Activated T-cell treated with anti-CD3 and anti-CD28 coated beads for 4 hours (primary cell): ENCODE measurements around the gene TBCE.
A peak's percentile ranks its signal among the peaks of the same experiment; 100 is the strongest.

Experiments used
- DNase-seq: peaks from one replicate; pipeline ENCODE4 v3.0.0-alpha.2; 2020

Gene TBCE

DNA sequence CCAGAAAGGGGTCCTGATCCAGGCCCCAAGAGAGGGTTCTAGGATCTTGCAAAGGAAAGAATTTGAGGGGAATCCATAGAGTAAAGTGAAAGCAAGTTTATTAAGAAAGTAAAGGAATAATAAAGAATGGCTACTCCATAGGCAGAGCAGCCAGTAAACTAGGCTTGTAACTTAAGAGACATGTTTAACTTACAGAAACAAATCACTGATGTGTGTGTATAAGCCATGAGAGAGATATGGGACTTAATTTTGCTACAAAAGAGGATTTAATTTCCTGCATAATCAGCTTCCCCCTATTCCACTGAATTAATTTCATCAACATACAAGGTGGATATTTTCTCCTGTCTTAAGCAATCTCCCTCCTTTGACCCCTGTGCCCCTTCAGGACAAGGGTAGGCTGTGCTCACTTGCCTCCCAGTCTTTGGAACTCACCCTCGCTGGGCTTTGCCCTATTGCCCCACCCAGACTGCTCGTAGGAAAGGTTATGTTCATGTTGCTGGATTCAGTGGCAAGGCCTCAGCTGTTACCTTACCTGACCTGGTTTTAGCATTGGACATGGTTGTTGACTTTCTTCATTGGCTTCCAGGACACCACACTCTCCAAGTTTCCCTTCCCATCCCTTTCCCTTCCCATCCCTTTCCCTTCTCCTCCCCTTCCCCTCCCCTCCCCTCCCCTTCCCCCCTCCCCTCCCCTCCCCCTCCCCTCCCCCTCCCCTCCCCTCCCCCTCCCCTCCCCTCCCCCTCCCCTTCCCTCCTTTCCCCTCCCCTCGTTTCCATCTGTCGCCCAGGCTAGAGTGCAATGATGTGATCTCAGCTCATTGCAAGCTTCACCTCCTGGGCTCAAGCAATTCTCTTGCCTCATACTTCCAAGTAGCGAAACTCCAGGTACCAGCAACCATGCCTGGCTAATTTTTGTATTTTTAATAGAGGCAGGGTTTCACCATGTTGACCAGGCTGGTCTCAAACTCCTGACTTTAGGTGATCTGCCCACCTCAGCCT, 44.6 kb downstream of the TBCE start:
- no peak for DNase-seq

DNA sequence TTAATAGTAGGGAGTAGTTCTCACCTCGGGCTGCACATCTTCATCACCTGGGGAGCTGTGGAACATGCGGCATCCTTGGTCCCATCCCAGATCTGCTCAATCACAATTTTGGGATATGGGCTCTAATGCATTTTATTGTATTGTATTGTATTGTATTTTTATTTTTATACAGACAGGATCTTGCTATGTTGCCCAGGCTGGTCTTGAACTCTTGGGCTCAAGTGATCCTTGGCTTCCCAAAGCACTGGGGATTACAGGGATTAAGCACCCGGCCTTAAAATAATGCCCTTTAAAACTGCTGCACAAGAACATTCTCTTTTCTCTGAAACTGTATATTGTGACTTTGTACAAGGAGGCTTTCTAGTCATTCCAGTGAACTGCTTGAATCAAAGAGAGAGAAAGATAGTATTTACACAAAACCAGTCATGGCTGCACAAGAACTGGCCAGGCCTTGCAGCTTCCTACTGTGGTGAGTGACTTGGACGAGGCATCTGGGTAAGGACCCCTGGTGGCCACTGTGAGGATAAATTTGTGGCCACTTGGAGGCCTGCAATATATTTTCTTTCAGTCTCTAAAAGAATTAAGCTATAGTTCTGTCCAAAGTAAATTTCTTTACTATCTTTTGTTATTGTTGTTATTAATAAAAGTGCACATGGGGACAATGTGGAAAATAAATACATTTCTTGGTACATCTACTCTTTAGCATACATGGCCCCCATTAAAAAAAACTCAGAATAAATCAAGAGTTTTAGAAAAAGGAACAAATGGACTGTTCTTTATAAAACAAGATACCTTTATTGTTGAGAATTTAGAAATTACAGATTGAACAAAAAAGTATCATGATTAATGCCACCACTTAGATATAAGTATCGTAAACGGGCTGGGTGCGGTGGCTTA, 48.0 kb downstream of the TBCE start:
- peak; percentile 45 for DNase-seq

DNA sequence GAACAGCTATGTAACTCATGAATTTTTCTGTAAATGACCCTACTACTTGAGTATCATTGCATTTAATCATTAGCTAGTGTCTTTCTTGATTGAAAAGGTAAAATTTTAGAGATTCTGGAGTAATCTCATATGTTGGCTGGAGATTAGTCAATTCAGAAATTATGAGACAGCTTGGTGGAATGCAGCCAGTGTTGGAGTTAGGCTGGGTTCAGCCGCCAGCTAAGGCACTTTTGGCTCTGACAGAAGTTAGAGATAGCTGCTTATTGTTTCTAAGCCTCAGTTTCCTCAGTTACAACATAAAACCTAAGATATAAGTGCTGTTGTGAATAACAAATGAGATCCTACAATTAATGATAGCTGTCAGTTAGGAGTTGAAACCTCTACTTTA, 49.4 kb downstream of the TBCE start:
- DNase-seq: no peak

DNA sequence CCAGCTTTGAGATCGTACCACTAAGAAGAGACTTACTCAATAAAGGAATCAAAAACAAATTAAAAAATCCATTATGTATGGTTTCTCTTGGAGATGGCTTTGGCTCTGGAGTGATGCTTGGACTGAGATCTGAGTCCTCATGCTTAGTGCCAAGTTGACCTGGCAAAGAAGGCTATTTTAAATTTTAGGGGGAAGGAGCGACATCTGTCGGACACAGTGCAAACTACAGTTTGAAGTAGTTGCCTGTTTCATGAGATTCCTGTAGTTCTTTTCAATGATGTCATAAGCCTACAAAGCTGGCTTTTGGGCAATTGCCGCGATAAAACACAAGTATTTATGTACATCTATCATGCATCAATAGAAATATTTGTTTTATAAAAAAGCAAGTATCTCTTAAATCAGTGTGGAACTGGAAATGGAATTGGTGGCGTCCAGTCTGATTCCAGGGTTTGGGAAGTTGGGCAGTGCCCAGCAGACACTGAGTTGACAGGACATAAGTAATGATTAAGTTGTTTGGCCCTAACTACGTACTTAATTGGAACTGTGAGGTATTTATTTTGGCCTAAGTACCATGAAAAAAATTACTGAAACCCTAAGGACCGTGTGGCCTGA, 50.0 kb downstream of the TBCE start:
- DNase-seq: peak; percentile 61

DNA sequence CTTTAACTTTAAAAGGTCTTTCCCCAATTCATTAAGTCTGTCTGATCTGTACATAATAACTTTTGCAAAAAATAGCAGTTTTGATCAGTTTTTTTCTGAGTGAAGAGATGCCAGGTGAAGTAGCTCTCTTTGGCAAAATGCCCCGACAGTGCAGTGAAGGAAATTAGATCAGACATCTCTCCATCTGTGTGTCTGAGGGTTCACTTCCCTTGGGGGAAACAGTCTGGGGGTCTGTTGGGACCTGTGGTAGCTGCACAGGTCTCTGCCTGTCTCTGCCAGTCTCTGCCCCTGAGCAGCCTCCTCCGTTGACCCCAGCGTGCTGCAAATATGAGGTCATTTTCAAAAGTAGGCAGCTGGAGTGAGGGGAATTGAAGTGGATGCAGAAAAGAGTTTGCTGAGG, 54.5 kb downstream of the TBCE start:
- no peak for DNase-seq

DNA sequence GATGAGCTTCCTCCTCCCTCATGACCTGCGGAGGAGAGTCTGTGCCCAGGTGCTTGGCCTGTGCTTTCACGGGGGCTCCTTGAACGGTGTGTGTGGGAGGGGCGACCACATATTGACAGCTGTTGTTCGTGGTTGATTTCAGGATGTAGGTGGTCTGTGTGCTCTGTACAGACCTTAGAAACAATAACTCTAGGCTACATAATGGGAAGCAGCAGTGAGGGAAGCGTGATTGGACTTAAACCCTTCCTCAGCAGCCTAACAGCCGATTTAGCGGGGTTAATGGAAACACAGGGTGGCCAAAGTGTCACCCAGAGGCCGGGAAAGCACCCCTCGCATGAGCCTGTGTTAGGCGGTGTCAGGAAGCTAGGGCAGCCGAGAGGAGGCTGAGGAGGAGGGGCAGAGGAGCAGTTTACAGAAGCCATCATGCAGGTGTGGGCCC, 56.0 kb downstream of the TBCE start:
- DNase-seq: peak; percentile 1

DNA sequence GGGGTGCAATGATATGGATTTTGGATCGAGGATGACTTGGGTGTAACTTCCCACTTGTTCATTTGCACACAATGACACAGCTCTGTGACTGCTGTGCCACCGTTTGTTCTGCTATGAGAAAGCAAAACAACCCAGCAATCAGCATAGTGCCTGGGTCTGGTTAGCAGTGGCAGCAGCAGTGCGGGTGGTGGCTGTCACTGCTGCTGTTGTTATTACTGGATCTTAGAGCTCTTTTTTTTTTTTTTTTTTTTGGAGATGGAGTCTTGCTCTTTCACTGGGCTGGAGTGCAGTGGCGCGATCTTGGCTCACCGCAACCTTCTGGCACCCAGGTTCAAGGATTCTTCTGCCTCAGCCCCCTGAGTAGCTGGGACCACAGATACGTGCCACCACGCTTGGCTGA, 56.9 kb downstream of the TBCE start:
- DNase-seq: no peak

DNA sequence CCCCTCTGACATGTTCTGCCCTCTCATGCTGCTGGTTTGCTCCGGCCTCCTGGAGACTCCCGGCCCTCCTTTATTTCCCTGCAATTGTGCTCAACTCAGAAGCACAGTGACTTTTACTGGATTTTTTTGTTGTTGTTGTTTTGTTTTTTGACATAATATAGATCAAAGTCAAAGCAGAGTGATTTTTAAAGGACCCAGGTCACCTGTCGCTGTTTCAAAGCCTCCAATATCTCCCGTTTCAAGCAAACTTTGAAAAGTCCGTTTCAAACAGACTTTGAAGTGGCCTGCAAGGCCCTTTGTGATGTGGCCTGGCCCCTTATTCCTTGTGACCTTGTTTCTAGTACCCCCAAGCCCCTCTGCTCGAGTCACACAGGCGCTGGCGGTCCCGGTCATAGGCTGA, 58.1 kb downstream of the TBCE start:
- DNase-seq: no peak

DNA sequence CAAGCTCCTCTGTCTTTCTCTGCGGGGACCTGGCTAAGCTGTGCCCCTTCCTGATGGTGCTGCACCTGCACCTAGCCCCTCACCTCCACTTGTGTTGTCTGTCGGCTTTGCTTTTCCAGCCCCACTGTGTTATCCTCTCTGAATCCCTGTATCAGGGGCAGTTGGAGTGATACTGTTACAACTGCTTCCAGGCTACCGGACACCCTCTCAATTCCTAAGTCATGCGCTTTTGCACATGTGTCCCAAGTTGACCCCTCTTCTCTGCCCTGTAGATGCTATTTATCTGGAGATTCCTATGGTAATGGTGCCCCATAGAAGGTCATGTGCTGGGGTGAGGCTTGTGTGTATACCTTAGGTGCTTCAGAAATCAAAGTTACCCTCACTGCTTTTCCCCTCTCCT, 58.9 kb downstream of the TBCE start:
- no peak for DNase-seq

DNA sequence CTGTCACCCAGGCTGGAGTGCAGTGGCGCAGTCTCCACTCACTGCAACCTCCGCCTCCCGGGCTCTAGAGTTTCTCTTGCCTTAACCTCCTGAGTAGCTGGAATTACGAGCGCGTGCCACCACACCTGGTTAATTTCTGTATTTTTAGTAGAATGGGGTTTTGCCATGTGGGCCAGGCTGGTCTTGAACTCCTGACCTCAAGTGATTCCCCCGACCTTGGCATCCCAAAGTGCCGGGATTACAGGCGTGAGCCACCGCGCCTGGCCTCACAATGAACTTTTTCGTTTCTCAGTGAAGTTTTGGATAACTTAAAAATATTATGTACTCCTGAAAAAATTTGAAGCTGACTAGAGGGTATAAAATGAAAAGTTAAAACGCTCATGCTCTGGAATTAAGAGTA, 59.5 kb downstream of the TBCE start:
- no peak for DNase-seq

DNA sequence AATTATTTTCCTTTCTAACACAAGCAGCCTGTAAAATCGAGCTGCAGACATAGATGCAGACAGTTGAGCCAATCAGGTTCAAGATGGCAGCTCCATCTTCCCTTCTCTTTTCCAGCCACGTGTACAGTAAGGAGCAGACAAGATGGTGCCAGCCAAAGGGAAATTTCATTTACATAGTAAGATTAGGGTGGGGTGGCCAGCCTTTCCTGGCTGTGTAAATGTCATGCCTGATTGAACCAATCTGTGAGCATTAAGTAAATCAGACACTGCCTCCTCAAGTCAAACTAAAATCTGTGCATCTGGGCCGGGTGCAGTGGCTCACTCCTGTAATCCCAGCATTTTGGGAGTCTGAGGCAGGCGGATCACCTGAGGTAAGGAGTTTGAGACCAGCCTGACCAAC, 60.2 kb downstream of the TBCE start:
- DNase-seq: no peak

DNA sequence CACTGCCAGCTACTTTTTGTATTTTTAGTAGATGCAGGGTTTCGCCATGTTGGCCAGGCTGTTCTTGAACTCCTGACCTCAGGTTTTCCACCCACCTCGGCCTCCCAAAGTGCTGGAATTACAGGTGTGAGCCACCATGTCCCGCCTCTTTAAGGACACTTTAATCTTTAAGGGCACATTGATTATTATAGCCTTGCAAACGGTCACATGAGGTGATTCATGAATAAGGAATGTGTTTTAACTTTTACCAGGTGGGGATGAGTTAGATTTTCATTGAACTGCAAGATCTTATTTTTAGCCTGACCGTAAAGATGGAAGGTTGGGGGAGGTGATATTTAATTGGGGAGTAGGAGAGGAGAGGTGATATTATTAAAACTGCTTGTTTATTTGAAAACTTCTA, 61.9 kb downstream of the TBCE start:
- no peak for DNase-seq

DNA sequence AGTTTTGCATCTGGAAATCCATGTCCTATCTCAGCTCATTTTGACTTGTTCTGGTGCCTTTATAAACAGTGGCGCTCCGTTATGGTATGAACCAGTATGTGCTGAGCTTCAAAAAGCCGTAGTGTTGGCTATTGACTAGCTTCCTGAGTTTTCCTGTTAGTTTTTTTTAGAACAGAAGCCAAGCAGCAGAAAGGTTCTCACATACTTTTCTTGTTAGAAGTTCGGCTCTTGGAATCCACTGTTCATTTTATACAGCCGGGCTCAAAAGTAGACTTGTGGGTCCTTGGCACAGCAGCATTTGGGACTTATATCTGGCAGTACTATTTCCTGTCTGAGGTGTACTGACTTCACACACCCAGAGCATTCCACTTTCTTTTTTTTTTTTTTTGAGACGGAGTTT, 63.8 kb downstream of the TBCE start:
- no peak for DNase-seq

DNA sequence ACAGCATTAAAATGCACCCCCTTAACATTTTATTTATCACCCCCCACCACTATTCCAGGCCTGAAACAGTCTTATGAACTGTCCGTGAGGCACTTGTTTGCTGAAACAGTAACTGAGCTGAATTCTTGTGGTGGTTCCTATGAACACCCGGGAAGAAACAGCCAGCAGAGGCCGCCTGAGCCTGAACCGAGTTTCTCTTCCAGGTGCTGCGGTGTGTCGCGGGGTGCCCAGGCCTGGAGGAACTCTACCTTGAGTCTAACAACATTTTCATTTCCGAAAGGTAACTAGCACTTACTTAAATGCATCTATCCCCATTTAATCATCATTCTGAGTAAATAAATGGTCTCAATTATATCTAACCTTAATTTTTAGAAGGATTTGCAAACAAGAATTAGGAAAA, 66.8 kb downstream of the TBCE start:
- no peak for DNase-seq

DNA sequence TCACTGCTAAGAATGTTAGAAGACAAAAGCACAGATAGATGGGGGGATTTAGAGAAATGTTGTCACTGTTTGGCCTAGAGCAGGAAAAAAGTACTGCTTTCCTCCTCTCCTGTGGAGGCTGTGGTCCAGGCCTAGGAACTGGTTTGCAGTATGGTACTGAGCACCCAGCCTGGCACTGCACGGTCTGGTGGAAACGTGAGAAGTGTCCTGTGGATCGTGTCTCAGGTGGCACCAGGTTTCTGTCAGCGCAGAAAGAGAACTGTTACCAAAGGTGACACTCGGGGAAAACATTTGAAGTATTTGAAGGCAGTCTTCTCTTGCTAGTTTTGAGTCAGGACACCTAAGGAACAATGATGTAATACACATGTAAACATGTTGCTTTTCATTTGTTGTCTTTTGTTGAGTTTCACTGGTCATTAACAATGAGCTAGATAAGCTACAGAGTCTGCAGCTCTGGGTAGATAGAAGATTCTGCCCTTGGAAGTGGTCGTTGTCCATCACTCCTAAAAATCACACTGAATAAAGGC, 74.0 kb downstream of the TBCE start:
- DNase-seq: no peak

DNA sequence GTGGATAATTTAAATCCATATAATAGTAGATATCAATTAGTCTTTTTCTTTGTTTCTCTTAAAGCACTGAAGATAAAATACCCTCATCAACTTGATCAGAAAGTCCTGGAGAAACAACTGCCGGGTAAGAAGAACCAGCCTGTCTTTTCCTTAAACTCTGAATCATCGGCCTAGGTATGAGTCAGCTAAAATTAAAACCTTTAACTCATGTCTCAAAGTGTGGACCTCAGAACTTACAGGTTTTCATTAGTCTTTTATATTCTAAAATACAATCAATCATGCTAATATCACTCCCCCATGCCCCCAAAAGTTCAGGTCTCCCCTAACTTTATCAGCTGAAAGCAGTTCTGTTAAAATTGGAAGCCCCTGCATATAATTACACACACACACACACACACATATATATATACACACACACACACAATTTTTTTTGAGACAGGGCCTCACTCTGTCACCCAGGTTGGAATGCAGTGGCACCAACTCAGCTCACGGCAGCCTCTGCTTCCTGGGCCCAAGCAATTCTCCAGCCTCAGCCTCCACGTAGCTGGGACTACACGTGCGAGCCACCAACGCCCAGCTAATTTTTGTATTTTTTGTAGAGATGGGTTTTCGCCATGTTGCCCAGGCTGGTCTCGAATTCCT, 75.7 kb downstream of the TBCE start:
- no peak for DNase-seq

DNA sequence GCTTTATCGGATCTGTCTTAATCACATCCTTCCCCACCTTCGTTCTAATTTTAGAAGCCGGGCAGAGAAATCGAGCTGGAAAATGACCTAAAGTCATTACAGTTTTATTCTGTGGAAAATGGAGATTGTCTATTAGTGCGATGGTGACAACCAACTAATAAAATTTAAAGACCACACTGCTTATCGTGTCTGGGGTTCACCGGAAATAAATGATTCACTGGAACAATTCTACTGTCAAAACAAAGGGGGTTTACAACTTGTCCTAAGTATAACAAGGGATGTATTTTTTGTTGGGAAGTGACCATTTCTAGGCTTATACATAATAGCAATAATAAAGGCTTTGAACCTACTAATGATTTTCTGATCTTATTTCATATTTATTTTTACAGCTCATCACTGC, 81.4 kb downstream of the TBCE start:
- no peak for DNase-seq

DNA sequence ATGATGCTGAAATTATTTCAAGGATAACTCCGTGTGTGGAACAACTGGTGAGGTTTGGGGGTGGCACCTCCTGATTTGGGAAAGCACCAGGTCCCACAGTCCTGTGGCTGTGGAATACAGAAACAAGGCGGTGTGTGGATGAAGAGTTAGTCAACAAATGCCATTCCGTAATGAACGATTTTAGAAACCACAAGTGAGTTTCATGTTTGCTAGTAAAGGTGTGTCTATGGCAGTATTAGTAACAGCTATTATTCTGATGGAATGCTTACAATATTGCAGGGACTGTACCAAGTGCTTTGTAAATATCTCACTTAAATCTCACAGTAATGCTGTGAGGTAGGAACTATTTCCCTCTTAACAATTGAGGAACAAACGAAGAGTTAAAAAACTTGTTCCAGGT, 83.2 kb downstream of the TBCE start:
- DNase-seq: no peak

DNA sequence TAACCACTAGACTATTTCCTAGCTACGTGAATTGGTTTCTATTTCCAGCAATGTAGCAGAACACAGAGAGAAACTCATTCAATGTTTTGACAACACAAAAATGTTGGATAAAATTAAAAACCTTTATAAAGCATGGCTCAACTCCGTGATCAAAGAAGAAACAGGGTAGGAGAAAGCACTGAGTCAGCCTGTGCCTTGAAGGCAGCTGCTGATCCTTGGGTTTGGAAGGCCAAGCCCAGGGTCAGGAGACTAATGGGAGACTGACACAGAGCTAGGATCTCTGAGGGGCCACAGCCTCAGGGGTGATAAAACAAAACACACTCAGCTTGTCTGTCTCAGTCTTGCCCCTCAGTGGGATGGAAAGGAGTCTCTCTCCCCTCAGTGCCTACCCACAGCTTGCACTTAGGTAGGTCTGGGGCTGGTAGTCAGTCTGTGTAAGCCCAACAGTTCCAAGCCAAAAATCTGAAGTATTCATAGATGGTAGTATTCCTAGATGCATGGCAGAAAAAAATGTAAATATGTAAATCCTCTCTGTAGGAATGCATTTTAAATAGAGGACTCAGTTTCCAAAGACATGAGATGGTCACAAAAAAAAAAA, 83.8 kb downstream of the TBCE start:
- DNase-seq: no peak

DNA sequence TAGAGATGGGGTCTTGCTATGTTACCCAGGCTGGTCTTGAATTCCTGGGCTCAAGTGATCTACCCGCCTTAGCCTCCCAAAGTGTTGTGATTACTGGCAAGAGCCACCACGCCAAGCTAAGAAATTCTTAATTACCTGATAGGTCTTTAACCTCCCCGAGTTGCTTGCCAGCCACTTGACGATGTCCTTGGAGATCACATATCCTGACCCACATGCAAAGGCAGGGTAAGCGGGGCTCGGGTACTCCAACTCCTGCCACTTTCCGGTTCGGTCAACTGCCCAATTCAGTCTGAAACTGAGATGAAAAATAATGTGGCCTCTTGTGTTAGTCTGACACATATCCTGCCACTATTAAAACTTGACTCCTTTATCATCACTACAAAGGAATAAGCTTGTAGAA, 86.8 kb downstream of the TBCE start:
- no peak for DNase-seq

DNA sequence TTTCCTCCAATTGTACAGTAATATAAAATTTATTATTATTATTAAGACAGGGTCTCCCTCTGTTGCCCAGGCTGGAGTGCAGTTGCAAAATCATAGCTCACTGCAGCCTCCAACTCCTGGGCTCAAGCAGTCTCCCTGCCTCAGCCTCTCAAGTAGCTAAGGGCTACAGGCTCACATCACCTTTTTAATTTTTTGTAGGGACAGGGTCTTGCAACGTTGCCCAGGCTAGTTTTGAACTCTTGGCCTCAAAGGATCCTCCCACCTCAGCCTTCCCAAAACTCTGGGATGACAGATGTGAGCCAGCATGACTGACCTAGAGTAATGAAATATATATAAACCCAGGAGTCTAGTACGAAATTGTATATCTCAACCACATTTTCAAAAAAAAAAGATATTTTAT, 87.9 kb downstream of the TBCE start:
- no peak for DNase-seq

DNA sequence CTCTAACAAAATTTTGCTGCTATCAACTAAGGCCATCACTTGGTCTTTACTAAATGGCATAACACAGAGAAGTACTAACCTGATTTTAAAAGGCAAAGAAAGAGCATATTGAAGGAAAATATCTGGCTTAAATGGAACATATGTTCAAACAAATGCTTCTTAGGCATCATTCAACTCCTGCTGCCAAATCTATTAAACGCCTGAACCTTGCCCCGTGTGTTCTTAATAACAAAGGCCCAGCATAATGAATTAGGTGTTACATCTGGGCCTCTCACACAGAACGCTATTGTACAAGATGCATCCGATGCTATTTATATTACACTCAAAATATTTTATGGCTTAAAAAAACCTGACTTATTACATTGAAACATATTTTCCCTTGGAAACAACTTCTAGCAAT, 88.6 kb downstream of the TBCE start:
- no peak for DNase-seq
